CD4-positive, alpha-beta T cell (primary cell): Measurements from ENCODE around the gene PRSS27. TPM values are rescaled to one million over a fixed set of nuclear protein-coding genes. Genes with fewer than 3 reads are reported as not detected.

Experiments used
- ATAC-seq: fragments of 200-7000 bp; cut with Tn5 transposase; one replicate; pipeline ENCODE4 v1.10.0; 2022; ENCODE audit warnings: mild to moderate bottlenecking; ENCODE audit not compliant: poor library complexity
- CTCF ChIA-PET: fragments of 350-600 bp; sonication (Branson Sonifier 250); formaldehyde crosslinking; loops from one replicate; lab custom pipeline; 2021; ENCODE audit warnings: antibody characterized with exemption, inconsistent platforms; lab: Charles Lee
- POLR2A ChIA-PET: fragments of 350-600 bp; sonication (Branson Sonifier 250); formaldehyde crosslinking; loops from one replicate; lab custom pipeline; 2021; ENCODE audit warnings: antibody characterized with exemption, inconsistent platforms; lab: Charles Lee
- DNase-seq, 14 experiments: peaks; one replicate each; pipeline ENCODE4 v3.0.0-alpha.2; 2013 to 2020; ENCODE audit warnings: mixed read lengths in 2 of 14
- H3K27ac ChIP-seq, 2 donors: one replicate each; pipeline versions ENCODE4 v1.5.1 to v1.7.0; 2013; ENCODE audit warnings: low read length in 2 of 2, low read depth in 1 of 2, mild to moderate bottlenecking in 1 of 2
- H3K27me3 ChIP-seq, 2 experiments: 1 replicate in 1 of 2; 2 replicates in 1 of 2; pipeline versions ENCODE4 v1.6.1 to v1.7.0; 2013; ENCODE audit warnings: low read length in 2 of 2, control low read depth in 1 of 2, mild to moderate bottlenecking in 1 of 2, moderate library complexity in 1 of 2; ENCODE audit not compliant: insufficient read depth in 2 of 2, control insufficient read depth in 1 of 2
- H3K36me3 ChIP-seq: one replicate; pipeline ENCODE4 v1.6.1; 2013; ENCODE audit warnings: low read length, control low read depth; ENCODE audit not compliant: insufficient read depth
- H3K4me1 ChIP-seq: one replicate; pipeline ENCODE4 v1.6.1; 2013; ENCODE audit warnings: low read length, control low read depth; ENCODE audit not compliant: insufficient read depth
- H3K4me3 ChIP-seq: one replicate; pipeline ENCODE4 v1.5.1; 2013; ENCODE audit warnings: mild to moderate bottlenecking, low read length, moderate library complexity
- H3K9me3 ChIP-seq, 2 experiments: 1 replicate in 1 of 2; 2 replicates in 1 of 2; pipeline versions ENCODE4 v1.6.1 to v1.7.0; 2013; ENCODE audit warnings: low read length in 2 of 2, mild to moderate bottlenecking in 2 of 2, control low read depth in 1 of 2, moderate library complexity in 1 of 2; ENCODE audit not compliant: control insufficient read depth in 1 of 2, insufficient read depth in 1 of 2
- H3K27ac Mint-ChIP-seq: one replicate; pipeline ENCODE4 v1.8.0; 2020; ENCODE audit warnings: mixed read lengths
- H3K27me3 Mint-ChIP-seq: one replicate; pipeline ENCODE4 v1.8.0; 2021; ENCODE audit warnings: mixed read lengths
- H3K36me3 Mint-ChIP-seq: one replicate; pipeline ENCODE4 v1.8.0; 2021; ENCODE audit warnings: low read depth, mixed read lengths
- H3K4me1 Mint-ChIP-seq: one replicate; pipeline ENCODE4 v1.8.0; 2021; ENCODE audit warnings: low read depth, mixed read lengths
- H3K4me3 Mint-ChIP-seq: one replicate; pipeline ENCODE4 v1.8.0; 2020; ENCODE audit warnings: mild to moderate bottlenecking, mixed read lengths
- H3K9me3 Mint-ChIP-seq: one replicate; pipeline ENCODE4 v1.8.0; 2020; ENCODE audit warnings: mixed read lengths
- intact Hi-C, 2 experiments: fragments of 100-400 bp; cut with DNase I in 1 of 2; cut with micrococcal nuclease in 1 of 2; formaldehyde crosslinking; loops; one replicate each; pipeline versions ENCODE4 v1.15.1 to v1.9.0; 2023 to 2025; cut with DNase I, micrococcal nuclease
- total RNA-seq, 174 experiments: library from RNA in 2 of 174; stranded (reverse) in 2 of 174; gene quantifications; one replicate each; pipeline ENCODE4 v1.2.3 and lab custom pipeline; 2021 to 2026
- TF ChIP-seq, protein P1 (sequence below): fragments of 200-600 bp; IDR thresholded peaks from one replicate; pipeline ENCODE4 v1.8.0; 2022; ENCODE audit warnings: antibody characterized with exemption, mild to moderate bottlenecking

PRSS27 gene
- total RNA-seq, 2 experiments from 2014 or later = 0.28 to 0.44 TPM

DNA sequence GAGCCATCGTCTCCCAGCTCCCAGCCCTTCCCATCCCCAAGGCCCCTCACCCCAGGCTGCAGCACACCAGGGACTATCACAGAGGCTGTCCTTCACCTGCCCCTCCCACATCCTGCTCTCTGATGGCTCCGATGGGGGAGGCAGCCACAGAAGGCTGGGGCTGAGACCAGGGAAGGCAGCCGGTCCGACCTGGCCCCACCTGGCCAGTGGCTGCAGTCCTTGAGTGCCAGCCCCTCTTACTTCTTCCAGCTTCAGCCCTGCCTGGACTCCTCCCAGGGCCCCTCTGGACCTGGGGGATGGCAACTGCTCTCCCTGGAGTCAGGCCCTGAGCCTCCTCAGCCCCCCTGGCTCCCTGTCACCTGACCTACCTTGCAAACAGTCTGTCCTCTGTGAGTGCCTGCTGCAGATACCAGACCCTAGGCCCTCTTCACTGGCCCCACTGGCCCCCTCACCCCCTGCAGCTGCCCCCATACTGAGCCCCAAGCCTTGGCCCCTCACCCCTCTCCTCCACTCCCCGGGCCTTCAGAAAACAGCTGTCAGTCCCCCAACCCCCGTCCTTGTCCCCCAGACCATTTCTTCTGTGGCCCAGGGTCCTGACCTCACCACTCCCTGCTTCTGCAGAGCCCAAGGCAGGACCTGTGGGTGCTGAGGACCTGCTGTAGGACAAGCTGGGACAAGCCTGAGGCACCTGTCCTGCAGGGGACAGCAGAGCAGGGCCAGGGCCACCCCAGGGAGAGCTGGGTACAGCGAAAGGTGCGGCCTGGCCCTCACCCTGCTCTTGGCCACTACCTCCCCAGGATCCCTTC, 19.8 kb upstream of the PRSS27 start:
- Mint-ChIP-seq H3K4me1 (no peaks in the 10 kb centered on the region), H3K36me3 (no peaks in the 10 kb centered on the region), H3K9me3 (no peaks in the 10 kb centered on the region), H3K27ac (no peak overlapping the region), H3K4me3 (no peak overlapping the region), H3K27me3 (no peaks in the 10 kb centered on the region)
- peaks cover 0 to 5% of the 10 kb centered on the region in 2 experiments for H3K9me3 ChIP-seq
- no peak overlapping the region for H3K4me3 ChIP-seq
- TF ChIP-seq, protein P1, sequence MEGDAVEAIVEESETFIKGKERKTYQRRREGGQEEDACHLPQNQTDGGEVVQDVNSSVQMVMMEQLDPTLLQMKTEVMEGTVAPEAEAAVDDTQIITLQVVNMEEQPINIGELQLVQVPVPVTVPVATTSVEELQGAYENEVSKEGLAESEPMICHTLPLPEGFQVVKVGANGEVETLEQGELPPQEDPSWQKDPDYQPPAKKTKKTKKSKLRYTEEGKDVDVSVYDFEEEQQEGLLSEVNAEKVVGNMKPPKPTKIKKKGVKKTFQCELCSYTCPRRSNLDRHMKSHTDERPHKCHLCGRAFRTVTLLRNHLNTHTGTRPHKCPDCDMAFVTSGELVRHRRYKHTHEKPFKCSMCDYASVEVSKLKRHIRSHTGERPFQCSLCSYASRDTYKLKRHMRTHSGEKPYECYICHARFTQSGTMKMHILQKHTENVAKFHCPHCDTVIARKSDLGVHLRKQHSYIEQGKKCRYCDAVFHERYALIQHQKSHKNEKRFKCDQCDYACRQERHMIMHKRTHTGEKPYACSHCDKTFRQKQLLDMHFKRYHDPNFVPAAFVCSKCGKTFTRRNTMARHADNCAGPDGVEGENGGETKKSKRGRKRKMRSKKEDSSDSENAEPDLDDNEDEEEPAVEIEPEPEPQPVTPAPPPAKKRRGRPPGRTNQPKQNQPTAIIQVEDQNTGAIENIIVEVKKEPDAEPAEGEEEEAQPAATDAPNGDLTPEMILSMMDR = no peak
- H3K36me3 ChIP-seq = no peaks in the 10 kb centered on the region
- H3K27ac ChIP-seq = no peak overlapping the region
- no peaks in the 10 kb centered on the region for H3K27me3 ChIP-seq
- ATAC-seq = peak; percentile 34
- intact Hi-C loops = no loop called here
- CTCF ChIA-PET = no interaction called here
- no peaks in the 10 kb centered on the region for H3K4me1 ChIP-seq
- POLR2A ChIA-PET = interaction anchor here (0.6 kb wide), 1 partner anchor 900 kb away, joined by 3 read pairs; no protein-coding TSS in a partner anchor
- DNase-seq = no peak

DNA sequence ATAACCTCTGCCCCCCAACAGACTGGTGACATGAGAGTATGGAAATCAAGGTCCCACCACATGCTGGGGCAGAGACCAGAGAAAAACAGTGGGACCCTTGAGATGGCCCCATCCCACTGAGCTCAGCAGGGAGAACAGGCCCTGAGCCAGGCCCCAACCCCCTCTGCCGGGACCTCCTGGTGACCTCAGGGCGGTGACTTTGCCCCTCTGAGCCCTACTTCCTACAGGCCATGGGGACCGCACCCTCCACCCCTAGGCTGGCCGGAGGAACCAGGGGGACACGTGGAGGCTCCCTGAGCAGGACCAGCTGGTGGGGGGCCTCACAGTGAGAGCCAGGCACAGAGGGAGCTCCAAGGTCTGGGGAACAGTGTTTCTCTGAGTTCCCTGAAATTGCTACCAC, 18.6 kb upstream of the PRSS27 start:
- TF ChIP-seq, protein P1 = no peak
- Histone ChIP-seq H3K27me3 (no peaks in the 10 kb centered on the region), H3K27ac (no peak overlapping the region), H3K9me3 (peaks cover 0 to 5% of the 10 kb centered on the region in 2 experiments), H3K4me1 (no peaks in the 10 kb centered on the region), H3K4me3 (no peak overlapping the region), H3K36me3 (no peaks in the 10 kb centered on the region)
- CTCF ChIA-PET = no interaction called here
- H3K27me3 Mint-ChIP-seq = no peaks in the 10 kb centered on the region
- H3K4me1 Mint-ChIP-seq = no peaks in the 10 kb centered on the region
- intact Hi-C loops = no loop called here
- no peak overlapping the region for H3K27ac Mint-ChIP-seq
- H3K36me3 Mint-ChIP-seq = no peaks in the 10 kb centered on the region
- DNase-seq (no peak), ATAC-seq (no peak)
- POLR2A ChIA-PET = no interaction called here
- no peak overlapping the region for H3K4me3 Mint-ChIP-seq
- no peaks in the 10 kb centered on the region for H3K9me3 Mint-ChIP-seq

DNA sequence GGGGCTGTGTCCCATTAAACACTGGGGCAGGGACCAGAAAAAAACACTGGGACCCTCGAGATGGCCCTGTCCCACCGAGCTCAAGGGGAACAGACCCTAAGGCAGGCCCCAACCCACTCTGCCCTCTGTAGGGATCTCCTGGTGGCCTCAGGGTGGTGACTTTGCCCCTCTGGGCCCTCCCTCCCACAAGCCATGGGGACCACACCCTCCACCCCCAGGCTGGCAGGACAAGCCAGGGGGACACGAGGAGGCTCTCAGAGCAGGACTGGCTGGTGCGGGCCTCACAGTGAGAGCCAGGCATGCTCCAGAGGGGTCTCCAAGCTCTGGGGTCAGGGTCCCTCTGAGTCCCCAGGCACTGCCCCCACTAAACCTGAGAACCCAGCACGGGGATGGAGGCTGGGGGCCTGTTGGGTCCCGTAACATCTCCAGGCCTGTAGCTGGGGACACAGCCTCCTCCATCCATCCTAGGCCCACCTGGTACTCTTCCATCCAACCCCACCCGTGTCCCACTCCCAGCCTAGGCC, 17.9 kb upstream of the PRSS27 start:
- Mint-ChIP-seq H3K4me1 (no peaks in the 10 kb centered on the region), H3K27me3 (no peaks in the 10 kb centered on the region), H3K4me3 (no peak overlapping the region), H3K27ac (no peak overlapping the region), H3K9me3 (no peaks in the 10 kb centered on the region), H3K36me3 (no peaks in the 10 kb centered on the region)
- ChIA-PET CTCF (no interaction called here), POLR2A (no interaction called here)
- Histone ChIP-seq H3K27me3 (no peaks in the 10 kb centered on the region), H3K36me3 (no peaks in the 10 kb centered on the region), H3K4me1 (no peaks in the 10 kb centered on the region), H3K27ac (no peak overlapping the region), H3K9me3 (peaks cover 0 to 5% of the 10 kb centered on the region in 2 experiments), H3K4me3 (no peak overlapping the region)
- intact Hi-C loops = no loop called here
- ATAC-seq = no peak
- TF ChIP-seq, protein P1 = no peak
- peak in 1 of 14 experiments; percentile 14 for DNase-seq
